ENCODE data around the gene PRR15. TPM values are rescaled to one million over a fixed set of nuclear protein-coding genes. Genes with fewer than 3 reads are reported as not detected.

The PRR15 gene
- total and polyA plus RNA-seq, 2 of the 13 experiments (the other 11 are each of a cell fraction or from before 2014, with no cell fraction given): 2.3 to 7.8 TPM

DNA sequence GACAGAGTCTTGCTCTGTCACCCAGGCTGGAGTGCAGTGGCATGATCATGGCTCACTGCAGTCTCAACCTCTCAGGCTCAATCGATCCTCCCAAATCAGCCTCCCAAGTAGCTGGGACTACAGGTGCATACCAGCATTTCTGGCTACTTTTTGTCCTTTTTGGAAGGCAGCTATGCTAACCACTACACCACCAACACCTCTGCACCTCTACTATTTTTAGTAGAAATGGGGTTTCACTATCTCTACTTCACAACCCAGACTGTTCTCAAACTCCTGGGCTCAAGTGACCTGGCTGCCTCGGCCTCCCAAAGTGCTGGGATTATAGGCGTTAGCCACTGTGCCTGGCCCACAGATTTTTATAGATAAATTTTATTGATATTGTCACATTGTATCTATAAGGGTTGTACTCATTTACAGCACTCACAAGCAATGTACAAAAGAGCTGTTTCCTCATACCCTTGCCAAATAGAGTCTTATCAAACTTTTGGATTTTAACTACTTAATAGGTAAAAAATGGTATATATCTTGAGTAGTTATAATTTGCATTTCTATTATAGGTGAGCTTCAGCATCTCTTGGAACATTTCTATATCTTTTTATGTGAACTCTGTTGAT is 23.7 kb downstream of the PRR15 start:
- no peak overlapping the region for H2AFZ ChIP-seq (ENCODE audit: low read length)
- in situ Hi-C loops (cut with HindIII; ENCODE audit: extremely low pct_ligation_motif_present, low pct_unique_long_range_greater_than_20kb) (no loop called here), intact Hi-C loops (cut with micrococcal nuclease; ENCODE audit: unreplicated experiment) (loop anchor here (5.0 kb wide), 1 partner anchor 160 kb away; no protein-coding TSS in a partner anchor)
- DNase-seq (ENCODE audit: low spot score): no peak
- POLR2A ChIA-PET: no interaction called here
- H3K79me2 ChIP-seq (ENCODE audit: insufficient read depth, low read length): no peaks in the 10 kb centered on the region
- no peak for ATAC-seq
- no peak overlapping the region for H3K9ac ChIP-seq (ENCODE audit: insufficient read depth, low read depth, low read length)
- H3K27me3 ChIP-seq (ENCODE audit: control insufficient read depth in 1 of 2, insufficient read depth in 2 of 2, low read length in 2 of 2): no peaks in the 10 kb centered on the region
- H3K36me3 ChIP-seq (replicated peaks in 1 of 2; ENCODE audit: control insufficient read depth in 1 of 2, insufficient read depth in 2 of 2, low read length in 2 of 2): no peaks in the 10 kb centered on the region
- CTCF ChIA-PET (ENCODE audit: low intra/inter-chr PET ratio, low total read pairs): no interaction called here
- FAIRE-seq: no peak
- no TSS peak for BruUV-seq (replicated peaks)
- H3K4me3 ChIP-seq (replicated peaks in 1 of 3; ENCODE audit: insufficient read depth in 1 of 3, low read depth in 2 of 3, low read length in 3 of 3): no peak overlapping the region
- H3K4me2 ChIP-seq (ENCODE audit: low read depth, low read length): no peak overlapping the region
- no peak overlapping the region for H3K27ac ChIP-seq (ENCODE audit: extremely low read length, insufficient read depth, low read length)
- no peaks in the 10 kb centered on the region for H3K9me3 ChIP-seq (ENCODE audit: low read length)
- peaks cover 16% of the 10 kb centered on the region for H3K4me1 ChIP-seq (ENCODE audit: insufficient read depth, low read length)
- TF ChIP-seq, protein P1, sequence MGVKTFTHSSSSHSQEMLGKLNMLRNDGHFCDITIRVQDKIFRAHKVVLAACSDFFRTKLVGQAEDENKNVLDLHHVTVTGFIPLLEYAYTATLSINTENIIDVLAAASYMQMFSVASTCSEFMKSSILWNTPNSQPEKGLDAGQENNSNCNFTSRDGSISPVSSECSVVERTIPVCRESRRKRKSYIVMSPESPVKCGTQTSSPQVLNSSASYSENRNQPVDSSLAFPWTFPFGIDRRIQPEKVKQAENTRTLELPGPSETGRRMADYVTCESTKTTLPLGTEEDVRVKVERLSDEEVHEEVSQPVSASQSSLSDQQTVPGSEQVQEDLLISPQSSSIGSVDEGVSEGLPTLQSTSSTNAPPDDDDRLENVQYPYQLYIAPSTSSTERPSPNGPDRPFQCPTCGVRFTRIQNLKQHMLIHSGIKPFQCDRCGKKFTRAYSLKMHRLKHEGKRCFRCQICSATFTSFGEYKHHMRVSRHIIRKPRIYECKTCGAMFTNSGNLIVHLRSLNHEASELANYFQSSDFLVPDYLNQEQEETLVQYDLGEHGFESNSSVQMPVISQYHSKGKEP (CRISPR knock-in tag; IDR thresholded peaks at IDR 0.05): no peak
- TF ChIP-seq, protein P2, sequence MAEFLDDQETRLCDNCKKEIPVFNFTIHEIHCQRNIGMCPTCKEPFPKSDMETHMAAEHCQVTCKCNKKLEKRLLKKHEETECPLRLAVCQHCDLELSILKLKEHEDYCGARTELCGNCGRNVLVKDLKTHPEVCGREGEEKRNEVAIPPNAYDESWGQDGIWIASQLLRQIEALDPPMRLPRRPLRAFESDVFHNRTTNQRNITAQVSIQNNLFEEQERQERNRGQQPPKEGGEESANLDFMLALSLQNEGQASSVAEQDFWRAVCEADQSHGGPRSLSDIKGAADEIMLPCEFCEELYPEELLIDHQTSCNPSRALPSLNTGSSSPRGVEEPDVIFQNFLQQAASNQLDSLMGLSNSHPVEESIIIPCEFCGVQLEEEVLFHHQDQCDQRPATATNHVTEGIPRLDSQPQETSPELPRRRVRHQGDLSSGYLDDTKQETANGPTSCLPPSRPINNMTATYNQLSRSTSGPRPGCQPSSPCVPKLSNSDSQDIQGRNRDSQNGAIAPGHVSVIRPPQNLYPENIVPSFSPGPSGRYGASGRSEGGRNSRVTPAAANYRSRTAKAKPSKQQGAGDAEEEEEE (CRISPR knock-in tag; IDR thresholded peaks at IDR 0.05; ENCODE audit: borderline replicate concordance): no peak
- TF ChIP-seq ZNF367 (CRISPR knock-in tag; IDR thresholded peaks at IDR 0.05; ENCODE audit: borderline replicate concordance) (no peak), MLLT10 (CRISPR knock-in tag; IDR thresholded peaks at IDR 0.05) (no peak), NPAS2 (CRISPR knock-in tag; IDR thresholded peaks at IDR 0.05; ENCODE audit: borderline replicate concordance) (no peak), SKI (IDR thresholded peaks at IDR 0.05; ENCODE audit: partially characterized antibody) (no peak), TCF12 (IDR thresholded peaks at IDR 0.05) (no peak), TCF12 (CRISPR knock-in tag; IDR thresholded peaks at IDR 0.05) (no peak)
- H4K20me1 ChIP-seq (ENCODE audit: insufficient read depth, low read length): no peaks in the 10 kb centered on the region
- 46% methylated on average over 3 of the region's 3 CpGs for WGBS (ENCODE audit: low lambda C conversion rate)
